Spinal cord (tissue), 10 donors: Measurements from ENCODE around the gene POPDC2. TPM values are rescaled to one million over a fixed set of nuclear protein-coding genes. Genes with fewer than 3 reads are reported as not detected.
"Not testable (repeated sequence)": the region's sequence is repeated elsewhere in the genome, so short reads cannot be mapped to it uniquely, and the experiment has no call there.

Experiments
- DNase-seq, 6 donors: peaks; one replicate each; pipeline versions ENCODE4 v3.0.0 to v3.0.0-alpha.2; 2013 to 2015; ENCODE audit warnings: low spot score in 6 of 6, low read depth in 4 of 6
- H3K27ac ChIP-seq: one replicate; pipeline ENCODE4 v1.5.1; 2013; ENCODE audit warnings: low read depth, low read length, control low read depth
- H3K27me3 ChIP-seq: one replicate; pipeline ENCODE4 v1.6.1; 2013; ENCODE audit warnings: low read length; ENCODE audit not compliant: control insufficient read depth, insufficient read depth
- H3K36me3 ChIP-seq: one replicate; pipeline ENCODE4 v1.6.1; 2013; ENCODE audit warnings: low read length; ENCODE audit not compliant: control insufficient read depth, insufficient read depth
- H3K4me1 ChIP-seq: one replicate; pipeline ENCODE4 v1.6.1; 2013; ENCODE audit warnings: low read length; ENCODE audit not compliant: control insufficient read depth, insufficient read depth
- H3K4me3 ChIP-seq: one replicate; pipeline ENCODE4 v1.5.1; 2013; ENCODE audit warnings: low read depth, low read length, control low read depth
- H3K9me3 ChIP-seq: one replicate; pipeline ENCODE4 v1.6.1; 2013; ENCODE audit warnings: low read length; ENCODE audit not compliant: control insufficient read depth, insufficient read depth
- WGBS: methylation state at CpG from one replicate; pipeline ENCODE4 v1.1.5; 2013; ENCODE audit warnings: missing lambda C conversion rate; ENCODE audit not compliant: insufficient coverage; 5-methylcytosine and 5-hydroxymethylcytosine counted together
- polyA plus RNA-seq, 2 donors: library from polyadenylated mRNA; unstranded; fragments of 120-200 nt; gene quantifications; one replicate each; pipeline ENCODE4 v1.2.1, GENCODE V29; 2013; ENCODE audit not compliant: insufficient read length in 2 of 2
- total RNA-seq, 2 donors: library from RNA; depleted of rRNA in 1 of 2; stranded (reverse); fragments of 120-200 nt in 1 of 2; fragments of >200 nt in 1 of 2; gene quantifications; one replicate each; pipeline versions ENCODE4 v1.2.3 to v1.2.4, GENCODE V29; 2013 to 2014
- donor health status: healthy.

Gene POPDC2
- total and polyA plus RNA-seq, 4 donors = 0.89 to 4.6 (median 2.8) TPM

- DNase-seq = no peak
- H3K27me3 ChIP-seq = no peaks in the 10 kb centered on the region
- no peaks in the 10 kb centered on the region for H3K4me1 ChIP-seq
- H3K36me3 ChIP-seq = no peaks in the 10 kb centered on the region
- 92% methylated on average over 1 of the region's 1 CpG for WGBS
- no peak overlapping the region for H3K4me3 ChIP-seq
- H3K27ac ChIP-seq = no peak overlapping the region
- no peaks in the 10 kb centered on the region for H3K9me3 ChIP-seq
These were observed 57.7 kb downstream of the POPDC2 start for GRCh38 chr3:119602676-119603075.

- H3K4me3 ChIP-seq = no peak overlapping the region
- 86% methylated on average over 2 of the region's 3 CpGs for WGBS
- no peak for DNase-seq
- no peak overlapping the region for H3K27ac ChIP-seq
- H3K27me3 ChIP-seq = no peaks in the 10 kb centered on the region
- H3K4me1 ChIP-seq = no peaks in the 10 kb centered on the region
- no peaks in the 10 kb centered on the region for H3K9me3 ChIP-seq
- H3K36me3 ChIP-seq = no peaks in the 10 kb centered on the region
These were observed 59.2 kb downstream of the POPDC2 start for GRCh38 chr3:119601154-119601553.

- WGBS = 44% methylated on average over 5 of the region's 5 CpGs
- no peaks in the 10 kb centered on the region for H3K4me1 ChIP-seq
- DNase-seq = no peak
- H3K4me3 ChIP-seq = no peak overlapping the region
- H3K36me3 ChIP-seq = no peaks in the 10 kb centered on the region
- H3K9me3 ChIP-seq = no peaks in the 10 kb centered on the region
- no peaks in the 10 kb centered on the region for H3K27me3 ChIP-seq
- no peak overlapping the region for H3K27ac ChIP-seq
These were observed 59.7 kb downstream of the POPDC2 start for GRCh38 chr3:119600732-119601131.

GRCh38 chr3:119599558-119600174 is 60.7 kb downstream of the POPDC2 start:
- Histone ChIP-seq H3K9me3 (no peaks in the 10 kb centered on the region), H3K4me3 (no peak overlapping the region), H3K27ac (no peak overlapping the region), H3K36me3 (no peaks in the 10 kb centered on the region), H3K4me1 (no peaks in the 10 kb centered on the region), H3K27me3 (no peaks in the 10 kb centered on the region)
- DNase-seq = no peak
- WGBS = 96% methylated on average over 5 of the region's 6 CpGs

GRCh38 chr3:119598410-119599098 is 61.8 kb downstream of the POPDC2 start:
- Histone ChIP-seq H3K27me3 (no peaks in the 10 kb centered on the region), H3K27ac (no peak overlapping the region), H3K4me3 (no peak overlapping the region), H3K9me3 (no peaks in the 10 kb centered on the region), H3K36me3 (no peaks in the 10 kb centered on the region), H3K4me1 (no peaks in the 10 kb centered on the region)
- 100% methylated on average over 1 of the region's 1 CpG for WGBS
- no peak for DNase-seq

- H3K36me3 ChIP-seq = no peaks in the 10 kb centered on the region
- no peak within 1 kb of the TSS for H3K4me3 ChIP-seq
- no peak for DNase-seq
- no peaks in the 10 kb centered on the region for H3K27me3 ChIP-seq
- 20% methylated on average over 1 of the region's 7 CpGs for WGBS
- no peak within 1 kb of the TSS for H3K27ac ChIP-seq
- no peaks in the 10 kb centered on the region for H3K9me3 ChIP-seq
- H3K4me1 ChIP-seq = no peaks in the 10 kb centered on the region
These were observed 62.7 kb downstream of the POPDC2 start, which contains the start of gene PLA1A for GRCh38 chr3:119597548-119598288. PLA1A (plus strand) TSS chr3:119597885; CDS start chr3:119597914, 29 bp downstream.

GRCh38 chr3:119596398-119596797 is 64.0 kb downstream of the POPDC2 start:
- no peaks in the 10 kb centered on the region for H3K9me3 ChIP-seq
- H3K4me3 ChIP-seq = no peak overlapping the region
- no peaks in the 10 kb centered on the region for H3K27me3 ChIP-seq
- no peaks in the 10 kb centered on the region for H3K36me3 ChIP-seq
- DNase-seq = no peak
- H3K4me1 ChIP-seq = no peaks in the 10 kb centered on the region
- WGBS = 87% methylated on average over 4 of the region's 6 CpGs
- H3K27ac ChIP-seq = no peak overlapping the region

- Histone ChIP-seq H3K27ac (no peak overlapping the region), H3K9me3 (no peaks in the 10 kb centered on the region), H3K36me3 (no peaks in the 10 kb centered on the region), H3K4me3 (no peak overlapping the region), H3K27me3 (no peaks in the 10 kb centered on the region), H3K4me1 (no peaks in the 10 kb centered on the region)
- DNase-seq = peak in 1 of 6 donors; percentile 30
- 65% methylated on average over 5 of the region's 7 CpGs for WGBS
These were observed 64.6 kb downstream of the POPDC2 start for GRCh38 chr3:119595639-119596334.

- WGBS = no CpG with 5 or more reads among the region's 1 CpG
- H3K4me3 ChIP-seq, H3K4me1 ChIP-seq, H3K36me3 ChIP-seq, DNase-seq, H3K9me3 ChIP-seq, H3K27ac ChIP-seq, H3K27me3 ChIP-seq: not testable (repeated sequence)
These were observed 65.5 kb downstream of the POPDC2 start for GRCh38 chr3:119594929-119595328.
